ENCODE measurements around the gene MPZL3.

Gene MPZL3

DNA sequence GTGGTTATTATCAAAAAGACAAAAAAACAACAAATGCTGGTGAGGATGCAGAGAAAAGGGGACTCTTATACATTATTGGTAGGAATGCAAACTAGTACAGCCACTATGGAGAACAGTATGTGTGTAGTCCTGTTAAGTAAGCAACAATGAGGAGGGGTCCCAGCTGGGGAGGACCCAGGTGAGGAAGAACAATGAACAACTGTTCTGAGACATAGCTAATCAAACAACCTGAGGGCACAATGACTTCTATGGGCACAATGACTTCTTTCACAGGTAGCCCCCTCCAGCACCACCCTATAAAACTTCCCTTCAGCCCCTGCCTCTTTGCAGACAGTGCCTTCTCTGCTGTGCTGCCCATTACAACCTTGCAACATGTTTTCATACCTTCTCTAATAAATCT is 32.9 kb downstream of the MPZL3 start:
- TF ChIP-seq, protein P1, sequence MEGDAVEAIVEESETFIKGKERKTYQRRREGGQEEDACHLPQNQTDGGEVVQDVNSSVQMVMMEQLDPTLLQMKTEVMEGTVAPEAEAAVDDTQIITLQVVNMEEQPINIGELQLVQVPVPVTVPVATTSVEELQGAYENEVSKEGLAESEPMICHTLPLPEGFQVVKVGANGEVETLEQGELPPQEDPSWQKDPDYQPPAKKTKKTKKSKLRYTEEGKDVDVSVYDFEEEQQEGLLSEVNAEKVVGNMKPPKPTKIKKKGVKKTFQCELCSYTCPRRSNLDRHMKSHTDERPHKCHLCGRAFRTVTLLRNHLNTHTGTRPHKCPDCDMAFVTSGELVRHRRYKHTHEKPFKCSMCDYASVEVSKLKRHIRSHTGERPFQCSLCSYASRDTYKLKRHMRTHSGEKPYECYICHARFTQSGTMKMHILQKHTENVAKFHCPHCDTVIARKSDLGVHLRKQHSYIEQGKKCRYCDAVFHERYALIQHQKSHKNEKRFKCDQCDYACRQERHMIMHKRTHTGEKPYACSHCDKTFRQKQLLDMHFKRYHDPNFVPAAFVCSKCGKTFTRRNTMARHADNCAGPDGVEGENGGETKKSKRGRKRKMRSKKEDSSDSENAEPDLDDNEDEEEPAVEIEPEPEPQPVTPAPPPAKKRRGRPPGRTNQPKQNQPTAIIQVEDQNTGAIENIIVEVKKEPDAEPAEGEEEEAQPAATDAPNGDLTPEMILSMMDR (IDR thresholded peaks at IDR 0.05; ENCODE audit: borderline replicate concordance, insufficient read depth, low read depth, low read length): no peak
- H3K4me3 ChIP-seq (ENCODE audit: low read depth, low read length): no peak overlapping the region

DNA sequence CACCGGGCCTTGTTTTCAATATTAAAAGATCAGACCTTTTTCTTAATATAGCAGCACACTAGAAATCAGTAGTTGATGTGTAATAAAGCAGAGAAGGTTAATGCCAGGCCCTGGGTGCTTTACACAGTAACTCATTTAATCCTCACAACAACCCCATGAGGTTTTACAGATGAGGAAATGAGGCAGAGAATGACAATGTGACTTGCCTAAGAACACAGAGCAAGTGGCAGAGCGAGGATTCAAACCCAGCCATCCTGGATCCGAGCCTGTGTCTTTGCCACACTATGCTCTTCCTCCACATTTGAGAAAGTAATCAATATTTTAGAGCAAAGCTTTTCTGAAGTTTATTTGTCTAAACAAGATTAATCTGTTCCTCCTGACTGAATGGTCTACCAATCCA is 34.6 kb downstream of the MPZL3 start:
- H3K4me3 ChIP-seq (ENCODE audit: low read depth, low read length): no peak overlapping the region
- TF ChIP-seq, protein P1 (IDR thresholded peaks at IDR 0.05; ENCODE audit: borderline replicate concordance, insufficient read depth, low read depth, low read length): no peak

DNA sequence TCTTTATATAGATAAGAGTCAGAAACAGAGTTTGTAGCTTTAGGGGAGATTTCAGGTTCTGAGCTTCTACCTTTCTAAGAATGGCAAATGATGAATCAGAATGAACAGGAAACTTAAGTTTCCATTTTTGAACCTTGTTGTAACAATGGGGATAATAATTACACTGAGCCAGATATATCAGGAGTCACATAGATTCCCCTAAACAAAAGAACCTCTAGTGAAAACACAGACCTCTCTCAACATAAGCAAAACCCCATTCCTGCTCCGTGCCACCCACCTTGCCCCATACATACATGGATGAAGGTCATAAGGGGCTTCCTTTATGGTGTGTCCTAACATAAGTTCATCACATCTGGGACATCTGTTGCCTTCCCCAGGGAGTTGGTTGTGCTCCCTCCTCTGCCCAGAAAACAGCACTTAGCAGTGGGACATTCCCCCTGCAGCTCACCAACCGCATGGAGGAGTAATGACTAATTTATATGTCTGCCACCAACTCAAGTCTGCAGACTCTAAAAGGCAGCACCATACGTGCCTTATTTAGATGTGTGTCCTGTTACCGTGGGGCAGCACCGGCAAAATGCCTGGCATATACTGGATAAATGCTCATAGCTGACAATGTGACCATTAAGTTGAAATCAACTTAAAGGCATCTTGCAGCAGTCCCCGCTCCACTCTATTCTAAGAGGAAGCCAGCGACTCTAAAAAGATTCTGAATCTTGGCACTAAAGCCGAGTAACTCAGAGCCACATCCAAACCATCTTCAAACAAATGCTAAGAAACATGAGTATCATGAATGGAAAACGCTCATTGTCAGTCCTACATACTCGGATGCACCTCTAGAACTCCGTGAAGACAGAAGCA is 35.3 kb downstream of the MPZL3 start:
- TF ChIP-seq, protein P1 (IDR thresholded peaks at IDR 0.05; ENCODE audit: borderline replicate concordance, insufficient read depth, low read depth, low read length): no peak
- H3K4me3 ChIP-seq (ENCODE audit: low read depth, low read length): no peak overlapping the region

DNA sequence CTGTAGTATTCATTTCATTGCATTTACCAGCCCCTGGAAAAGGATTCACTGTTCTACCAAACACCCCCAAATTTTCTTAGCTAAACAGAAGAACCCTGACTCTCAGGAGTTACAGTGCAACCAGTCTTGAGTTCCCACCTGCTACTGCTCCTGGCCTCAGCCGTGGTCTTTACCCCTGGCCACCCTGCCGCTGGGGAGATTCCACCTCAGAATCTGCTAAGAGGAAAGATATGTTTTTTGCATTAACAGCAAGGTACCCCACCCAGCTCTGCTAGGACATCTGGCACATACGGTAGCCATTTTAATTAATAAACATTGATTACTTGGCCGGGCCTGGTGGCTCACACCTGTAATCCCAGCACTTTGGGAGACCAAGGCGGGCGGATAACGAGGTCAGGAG is 36.4 kb downstream of the MPZL3 start:
- H3K4me3 ChIP-seq (ENCODE audit: low read depth, low read length): no peak overlapping the region
- TF ChIP-seq, protein P1 (IDR thresholded peaks at IDR 0.05; ENCODE audit: borderline replicate concordance, insufficient read depth, low read depth, low read length): no peak

DNA sequence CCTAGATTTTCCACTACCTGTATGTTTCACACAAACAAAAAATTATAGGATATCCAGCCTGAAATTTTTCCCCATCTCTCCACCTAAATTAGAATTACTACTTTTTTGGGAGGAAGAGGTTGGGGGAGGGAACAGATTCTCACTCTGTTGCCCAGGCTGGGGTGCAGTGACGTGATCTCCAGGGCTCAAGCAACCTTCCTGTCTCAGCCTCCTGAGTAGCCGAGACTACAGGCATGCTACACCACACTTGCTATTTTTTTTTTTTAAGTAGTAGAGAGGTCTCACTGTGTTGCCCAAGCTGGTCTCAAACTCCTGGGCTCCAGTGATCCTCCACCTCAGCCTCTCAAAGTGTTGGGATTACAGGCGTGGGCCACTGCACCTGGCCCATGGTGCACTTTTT is 36.9 kb downstream of the MPZL3 start:
- no peak overlapping the region for H3K4me3 ChIP-seq (ENCODE audit: low read depth, low read length)
- TF ChIP-seq, protein P1 (IDR thresholded peaks at IDR 0.05; ENCODE audit: borderline replicate concordance, insufficient read depth, low read depth, low read length): no peak

DNA sequence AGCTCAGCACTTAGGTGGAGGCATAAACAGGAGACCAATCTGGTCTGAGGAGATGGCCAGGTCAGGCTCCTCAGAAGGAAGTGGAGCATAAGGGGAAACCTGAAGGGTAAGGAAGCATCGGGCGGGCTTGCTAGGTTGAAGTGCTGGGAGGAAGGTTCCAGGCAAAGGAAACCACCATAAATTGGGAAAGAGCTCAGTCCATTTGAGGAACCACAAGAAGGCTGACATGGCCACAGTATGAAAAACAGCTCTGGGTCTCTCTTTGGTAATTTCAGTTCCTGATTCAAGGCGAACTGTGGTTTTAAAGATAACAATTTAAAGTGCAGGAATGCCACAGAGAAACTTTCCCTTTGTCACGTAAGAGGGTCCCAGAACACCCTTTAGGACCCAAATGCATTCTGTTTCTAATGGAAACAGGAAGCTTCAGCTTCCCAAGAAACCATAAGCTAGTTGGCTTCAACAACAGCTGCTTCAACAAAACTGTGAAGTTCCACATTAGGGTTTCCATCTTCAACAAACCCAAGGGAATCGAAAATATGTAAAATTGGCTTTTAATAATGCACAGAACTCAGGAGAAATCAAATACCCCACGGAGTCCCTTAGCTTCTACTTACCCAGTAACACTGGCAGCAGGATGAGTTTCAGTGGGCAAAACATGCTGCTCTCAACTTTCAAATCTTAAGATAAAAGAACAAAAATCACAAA is 37.8 kb downstream of the MPZL3 start:
- TF ChIP-seq, protein P1 (IDR thresholded peaks at IDR 0.05; ENCODE audit: borderline replicate concordance, insufficient read depth, low read depth, low read length): no peak
- H3K4me3 ChIP-seq (ENCODE audit: low read depth, low read length): no peak overlapping the region
